ENCODE data around the gene OR6C70. TPM values are rescaled to one million over a fixed set of nuclear protein-coding genes. Genes with fewer than 3 reads are reported as not detected.
A peak's percentile ranks its signal among the peaks of the same experiment; 100 is the strongest.
"Not testable (repeated sequence)": the region's sequence is repeated elsewhere in the genome, so short reads cannot be mapped to it uniquely, and the experiment has no call there.

The OR6C70 gene
- total RNA-seq, 8 experiments from 2014 or later: 0.33 TPM; not detected in 7

DNA sequence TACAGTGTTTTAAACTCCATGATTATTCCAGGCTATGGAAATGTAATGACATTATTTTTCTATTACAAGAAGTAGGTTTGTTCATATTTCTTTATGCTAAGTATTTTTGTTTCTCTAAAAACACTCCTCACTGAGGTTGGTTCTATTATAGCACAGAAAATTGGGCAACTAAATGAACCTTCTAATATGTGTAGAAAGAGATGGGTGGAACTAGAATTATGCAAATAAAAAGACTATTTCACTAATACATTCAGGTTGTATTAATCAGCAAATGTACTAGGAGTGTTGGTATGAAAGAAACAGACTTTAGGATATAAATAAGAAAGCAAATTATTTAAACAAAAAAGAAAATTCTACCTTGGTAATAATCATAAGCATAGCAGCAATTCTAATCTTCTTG lies 21.1 kb downstream of the OR6C70 start:
- peak in 2 of 8 experiments; percentile 89 to 90 for ATAC-seq (replicated peaks in 6 of 8)
- no peaks in the 10 kb centered on the region for H3K4me1 ChIP-seq (replicated peaks in 1 of 2)
- H3K27ac ChIP-seq: no peak overlapping the region
- H3K4me3 ChIP-seq: no peak overlapping the region
- in situ Hi-C loops (cut with MboI; ENCODE audit: low pct_unique_long_range_greater_than_20kb in 2 of 9, low sequenced_read_pairs in 9 of 9, unreplicated experiment in 9 of 9): no loop called here

DNA sequence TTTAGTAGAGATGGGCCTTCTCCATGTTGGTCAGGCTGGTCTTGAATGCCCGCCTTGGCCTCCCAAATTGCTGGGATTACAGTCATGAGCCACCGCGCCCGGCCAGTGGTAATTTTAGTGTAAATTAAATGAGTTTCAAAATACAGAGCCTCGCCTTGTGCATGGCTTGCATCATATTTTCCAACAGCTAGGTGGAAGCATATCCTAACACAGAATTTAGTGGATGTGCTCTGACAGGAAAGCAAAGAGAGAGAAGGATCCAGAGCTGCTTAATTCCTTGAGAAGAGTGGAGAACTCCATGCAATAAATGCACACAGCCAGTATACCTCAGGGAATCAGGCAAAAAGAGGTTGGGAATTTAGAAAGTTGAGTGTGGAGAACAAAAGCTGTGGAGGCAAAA lies 23.6 kb downstream of the OR6C70 start:
- H3K4me3 ChIP-seq: no peak overlapping the region
- 0 to 100% (median 93%) methylated on average over 1 to 5 of the region's 5 CpGs; no CpG with 5 or more reads in 3 of the 10 experiments for WGBS, 10 experiments
- peak in 5 of 8 experiments; percentile 36 to 83 (median 69) for ATAC-seq (replicated peaks in 6 of 8)
- H3K4me1 ChIP-seq (replicated peaks in 1 of 2): no peaks in the 10 kb centered on the region
- in situ Hi-C loops (cut with MboI; ENCODE audit: low pct_unique_long_range_greater_than_20kb in 2 of 9, low sequenced_read_pairs in 9 of 9, unreplicated experiment in 9 of 9): no loop called here
- no peak overlapping the region for H3K27ac ChIP-seq

DNA sequence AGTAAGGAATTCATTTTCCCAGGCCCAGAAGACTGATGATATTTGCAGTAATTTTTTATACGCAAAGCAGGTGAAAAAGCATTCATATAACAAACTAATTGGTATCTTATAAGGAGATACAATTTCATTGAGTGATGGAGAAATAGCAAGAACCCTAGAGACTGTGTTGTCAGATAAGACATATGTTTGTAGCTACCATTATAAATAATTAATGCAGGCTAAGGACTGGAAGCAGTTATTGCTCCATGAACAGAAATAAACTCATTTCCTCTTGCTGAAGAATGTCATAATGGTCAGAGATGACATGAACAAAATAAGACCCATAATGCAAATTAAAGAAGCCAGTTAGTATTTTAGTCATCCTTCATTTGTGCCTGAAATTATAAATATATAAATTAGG lies 24.6 kb downstream of the OR6C70 start:
- ATAC-seq (replicated peaks in 6 of 8): peak in 5 of 8 experiments; percentile 49 to 78 (median 65)

DNA sequence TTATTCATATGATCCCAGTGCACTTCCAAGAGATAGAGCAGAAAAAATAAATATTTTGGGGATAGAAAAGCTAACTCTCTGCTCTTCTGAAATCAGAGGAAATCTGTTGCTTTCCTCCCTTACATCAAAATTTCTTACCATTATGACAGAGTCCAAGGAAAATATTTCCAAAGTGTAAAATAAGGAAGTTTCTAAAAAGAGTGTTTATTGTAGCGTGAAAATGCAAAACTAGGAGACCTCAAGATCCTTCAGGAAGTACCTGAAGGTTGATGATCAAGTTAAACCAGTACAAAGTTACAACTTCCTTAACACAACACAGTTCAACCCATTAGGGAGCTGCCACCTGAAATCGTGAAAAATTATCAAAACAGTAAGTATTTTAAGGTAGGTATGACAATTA lies 26.2 kb downstream of the OR6C70 start, which contains the start of gene OR6C2:
OR6C2 (plus strand) TSS at position 301 of the 400 bp plus-strand sequence. CDS start 8,138 bp downstream, outside the sequence.
- 0 to 100% (median 50%) methylated on average over 1 to 2 of the region's 2 CpGs for WGBS, 10 experiments

More for the DNA sequence above, 24.6 kb downstream of the OR6C70 start:
- Histone ChIP-seq H3K4me3 (no peak overlapping the region), H3K4me1 (replicated peaks in 1 of 2) (no peaks in the 10 kb centered on the region), H3K27ac (no peak overlapping the region)
- in situ Hi-C loops (cut with MboI; ENCODE audit: low pct_unique_long_range_greater_than_20kb in 2 of 9, low sequenced_read_pairs in 9 of 9, unreplicated experiment in 9 of 9): no loop called here
- 57 to 100% (median 96%) methylated on average over 1 of the region's 1 CpG; no CpG with 5 or more reads in 4 of the 10 experiments for WGBS, 10 experiments

DNA sequence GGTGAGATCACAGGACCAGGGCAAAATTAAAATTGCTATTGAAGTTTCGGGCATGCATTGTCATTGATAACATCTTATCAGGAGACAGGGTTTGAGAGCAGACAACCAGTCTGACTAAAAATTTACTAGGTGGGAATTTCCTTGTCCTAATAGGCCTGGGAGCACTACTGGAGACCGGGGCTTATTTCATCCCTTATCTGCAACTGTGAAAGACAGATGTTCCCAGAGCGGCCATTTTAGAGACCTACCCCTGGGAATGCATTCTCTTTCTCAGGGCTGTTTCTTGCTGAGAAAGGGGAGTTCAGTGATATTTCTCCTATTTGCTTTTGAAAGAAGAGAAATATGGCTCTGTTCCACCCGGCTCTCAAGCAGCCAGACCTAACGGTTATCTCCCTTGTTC lies 28.7 kb downstream of the OR6C70 start:
- in situ Hi-C loops (cut with MboI; ENCODE audit: low pct_unique_long_range_greater_than_20kb in 2 of 9, low sequenced_read_pairs in 9 of 9, unreplicated experiment in 9 of 9); H3K4me1 ChIP-seq (replicated peaks in 1 of 2); H3K27ac ChIP-seq; ATAC-seq (replicated peaks in 6 of 8); H3K4me3 ChIP-seq: not testable (repeated sequence)
- 29 to 93% (median 80%) methylated on average over 1 to 4 of the region's 5 CpGs; no CpG with 5 or more reads in 5 of the 10 experiments for WGBS, 10 experiments

More for the DNA sequence above, 26.2 kb downstream of the OR6C70 start, which contains the start of gene OR6C2:
- in situ Hi-C loops (cut with MboI; ENCODE audit: low pct_unique_long_range_greater_than_20kb in 2 of 9, low sequenced_read_pairs in 9 of 9, unreplicated experiment in 9 of 9): no loop called here
- H3K4me1 ChIP-seq (replicated peaks in 1 of 2): no peaks in the 10 kb centered on the region
- H3K27ac ChIP-seq: no peak within 1 kb of the TSS
- ATAC-seq (replicated peaks in 6 of 8): no peak
- no peak within 1 kb of the TSS for H3K4me3 ChIP-seq

DNA sequence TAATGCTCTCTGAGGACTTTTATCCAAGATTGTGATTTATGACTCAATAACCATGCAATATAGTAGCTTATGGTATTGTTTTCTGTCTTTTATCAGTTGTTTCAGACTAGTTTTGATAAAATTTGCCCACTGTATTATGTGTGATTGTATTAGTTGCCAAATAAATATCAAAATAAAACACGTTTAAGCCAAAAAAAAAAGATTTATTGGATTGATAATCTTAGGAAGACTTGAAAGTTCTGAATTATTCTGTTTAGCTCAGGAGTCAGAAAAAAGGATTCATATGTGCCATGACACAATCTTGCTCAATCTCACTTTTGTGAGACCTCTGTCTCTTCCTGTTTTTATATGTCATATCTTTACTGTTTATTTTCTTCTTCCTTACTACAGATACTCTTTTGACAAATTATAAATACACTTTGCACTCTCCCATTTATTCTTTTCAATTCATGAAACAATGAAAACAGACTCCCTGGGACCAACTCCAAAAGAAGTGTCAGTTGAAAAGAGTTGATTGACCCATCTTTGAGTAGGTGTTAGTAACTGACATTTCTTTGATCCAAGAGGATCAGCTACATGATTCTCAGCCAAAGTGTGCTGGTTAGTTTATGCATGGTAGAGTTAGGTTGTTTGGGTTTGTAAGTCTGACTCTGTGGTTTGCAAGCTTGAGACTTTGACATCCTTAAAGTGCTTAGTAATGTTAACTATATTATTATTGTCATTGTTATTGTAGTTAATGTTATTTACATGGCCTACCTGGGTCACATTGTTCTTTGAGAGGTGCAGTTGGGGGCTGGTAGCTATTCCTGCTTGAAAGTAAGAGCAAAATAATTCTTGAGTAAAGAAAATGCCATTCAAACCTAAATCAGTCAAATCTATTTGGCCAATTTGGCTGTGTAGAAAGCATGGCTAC lies 41.4 kb downstream of the OR6C70 start:
- ATAC-seq (replicated peaks in 6 of 8): no peak
- WGBS, 10 experiments: 13 to 100% (median 79%) methylated on average over 1 of the region's 1 CpG; no CpG with 5 or more reads in 5 of the 10 experiments
- H3K27ac ChIP-seq: no peak overlapping the region
- no peaks in the 10 kb centered on the region for H3K4me1 ChIP-seq (replicated peaks in 1 of 2)
- in situ Hi-C loops (cut with MboI; ENCODE audit: low pct_unique_long_range_greater_than_20kb in 2 of 9, low sequenced_read_pairs in 9 of 9, unreplicated experiment in 9 of 9): no loop called here
- H3K4me3 ChIP-seq: no peak overlapping the region

DNA sequence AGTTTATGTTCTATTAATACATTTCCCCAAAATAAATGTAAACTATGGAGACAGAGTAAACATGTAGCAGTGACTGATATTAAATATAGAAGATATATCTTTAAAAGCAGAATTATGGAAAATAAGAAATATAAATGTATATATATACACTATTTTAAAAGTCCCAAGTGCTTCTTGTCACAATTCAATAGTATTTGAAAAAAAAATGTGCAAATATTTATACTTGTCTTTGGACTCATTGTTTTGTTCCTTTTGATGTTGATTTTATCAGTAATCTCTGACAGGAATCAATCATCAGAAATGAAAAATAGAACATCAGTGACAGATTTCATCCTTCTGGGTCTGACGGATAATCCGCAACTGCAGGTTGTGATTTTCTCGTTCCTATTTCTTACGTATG lies 44.0 kb downstream of the OR6C70 start, which contains the start of gene OR6C76:
OR6C76 (plus strand) TSS at position 301 of the 400 bp plus-strand sequence; CDS start at position 301, 0 bp downstream.
- no peak for ATAC-seq (replicated peaks in 6 of 8)
- H3K4me3 ChIP-seq: no peak within 1 kb of the TSS
- 47 to 100% (median 94%) methylated on average over 1 to 4 of the region's 4 CpGs; no CpG with 5 or more reads in 1 of the 10 experiments for WGBS, 10 experiments
- H3K4me1 ChIP-seq (replicated peaks in 1 of 2): no peaks in the 10 kb centered on the region
- in situ Hi-C loops (cut with MboI; ENCODE audit: low pct_unique_long_range_greater_than_20kb in 2 of 9, low sequenced_read_pairs in 9 of 9, unreplicated experiment in 9 of 9): no loop called here
- H3K27ac ChIP-seq: no peak within 1 kb of the TSS

DNA sequence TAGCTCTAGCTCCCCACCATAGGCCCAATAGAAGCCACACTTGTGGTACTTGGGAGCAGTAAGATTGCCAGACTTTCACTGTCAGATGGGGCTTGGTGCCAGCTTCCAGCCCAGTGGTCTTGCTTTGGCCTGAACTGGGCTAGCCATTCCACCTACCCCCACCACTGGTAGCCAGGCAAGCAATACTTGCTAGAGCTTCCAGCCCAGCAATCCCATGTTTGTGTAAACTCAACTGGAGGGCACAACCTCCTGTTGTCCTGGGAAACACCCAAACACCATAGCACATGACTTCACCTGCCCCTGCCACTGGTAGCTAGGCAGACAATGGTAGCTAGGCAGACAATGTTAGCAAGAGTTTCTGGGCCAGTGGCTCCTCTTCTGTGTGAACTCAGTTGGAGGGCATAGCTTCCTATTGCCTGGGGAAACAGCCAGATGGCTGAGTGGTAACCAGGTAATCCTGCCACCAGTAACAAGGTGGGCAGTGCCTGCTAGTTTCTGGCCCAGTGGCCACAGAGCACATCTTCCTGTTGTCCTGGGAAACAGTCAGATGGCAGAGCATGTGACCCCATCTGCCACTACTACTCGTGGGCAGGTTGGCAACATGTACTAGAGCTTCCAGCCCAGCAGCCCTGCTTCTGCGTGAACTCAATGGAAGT lies 49.5 kb downstream of the OR6C70 start:
- peak in 3 of 8 experiments; percentile 70 to 96 (median 70) for ATAC-seq (replicated peaks in 6 of 8)
- no peaks in the 10 kb centered on the region for H3K4me1 ChIP-seq (replicated peaks in 1 of 2)
- H3K4me3 ChIP-seq: no peak overlapping the region
- H3K27ac ChIP-seq: no peak overlapping the region
- 10 to 60% methylated on average over 2 of the region's 2 CpGs; no CpG with 5 or more reads in 8 of the 10 experiments for WGBS, 10 experiments
- in situ Hi-C loops (cut with MboI; ENCODE audit: low pct_unique_long_range_greater_than_20kb in 2 of 9, low sequenced_read_pairs in 9 of 9, unreplicated experiment in 9 of 9): no loop called here

Other genes with a start within 250 kb of the OR6C70 start
- under 1 TPM in 1 of 8 experiments, not detected in 7; 0.21 TPM for gene OR10A7, start 249.1 kb downstream of the OR6C70 start, total RNA-seq
- gene OR6C74, start 225.5 kb downstream of the OR6C70 start, total RNA-seq: not detected
- gene OR6C6, start 173.6 kb downstream of the OR6C70 start, total RNA-seq: under 1 TPM in 1 of 8 experiments, not detected in 7; 0.24 TPM
- gene OR6C1, start 155.8 kb downstream of the OR6C70 start, total RNA-seq: under 1 TPM in 2 of 8 experiments, not detected in 6; 0.09 to 0.28 TPM
- gene OR6C3, start 139.4 kb downstream of the OR6C70 start, total RNA-seq: under 1 TPM in 2 of 8 experiments, not detected in 6; 0.46 to 0.52 TPM
- under 1 TPM in 5 of 8 experiments, not detected in 3; 0.05 to 0.49 (median 0.21) TPM for gene OR6C75, start 107.2 kb downstream of the OR6C70 start, total RNA-seq
- gene OR6C65, start 69.6 kb downstream of the OR6C70 start, total RNA-seq: not detected
- under 1 TPM in 1 of 8 experiments, not detected in 7; 0.33 TPM for gene OR6C76, start 43.9 kb downstream of the OR6C70 start, total RNA-seq
- gene OR6C2, start 26.1 kb downstream of the OR6C70 start, total RNA-seq: under 1 TPM in 2 of 8 experiments, not detected in 6; 0.20 to 0.38 TPM
- gene OR6C68, start 22.2 kb upstream of the OR6C70 start, total RNA-seq: not detected
- under 1 TPM in 3 of 8 experiments, not detected in 5; 0.10 to 0.28 (median 0.21) TPM for gene OR6C4, start 79.5 kb upstream of the OR6C70 start, total RNA-seq
- under 1 TPM in 1 of 8 experiments, not detected in 7; 0.28 TPM for gene OR2AP1, start 102.3 kb upstream of the OR6C70 start, total RNA-seq
- 1 to 10 TPM in 1 of 8 experiments, under 1 TPM in 2, not detected in 5; 0.25 to 1.1 (median 0.45) TPM for gene OR10P1, start 166.8 kb upstream of the OR6C70 start, total RNA-seq
- gene ITGA7, start 237.8 kb upstream of the OR6C70 start, total RNA-seq: 10 to 100 TPM in 5 of 8 experiments, 1 to 10 TPM in 2, under 1 TPM in 1; 0.92 to 26.2 (median 12.3) TPM
- 100 to 1,000 TPM in 5 of 8 experiments, 10 to 100 TPM in 3; 65.7 to 166 (median 109) TPM for gene BLOC1S1, start 245.9 kb upstream of the OR6C70 start, total RNA-seq

All from motor neuron (in vitro differentiated cells).